Prostate gland (tissue), 2 donors: ENCODE measurements around the gene GARIN3.

Source experiments
- POLR2A ChIP-seq: fragments of 450-650 bp; IDR thresholded peaks from one replicate; pipeline ENCODE4 v1.6.1; 2016; ENCODE audit warnings: antibody characterized with exemption, mild to moderate bottlenecking
- TF ChIP-seq, protein P1 (sequence below), 4 experiments: fragments of 200-600 bp in 2 of 4; fragments of 450-650 bp in 2 of 4; sonication (generic) in 2 of 4; IDR thresholded peaks; 1 replicate in 3 of 4; 2 replicates in 1 of 4; pipeline ENCODE4 v1.5.1; 2016 to 2019; ENCODE audit warnings: antibody characterized with exemption in 4 of 4, mild to moderate bottlenecking in 2 of 4, moderate library complexity in 2 of 4

DNA sequence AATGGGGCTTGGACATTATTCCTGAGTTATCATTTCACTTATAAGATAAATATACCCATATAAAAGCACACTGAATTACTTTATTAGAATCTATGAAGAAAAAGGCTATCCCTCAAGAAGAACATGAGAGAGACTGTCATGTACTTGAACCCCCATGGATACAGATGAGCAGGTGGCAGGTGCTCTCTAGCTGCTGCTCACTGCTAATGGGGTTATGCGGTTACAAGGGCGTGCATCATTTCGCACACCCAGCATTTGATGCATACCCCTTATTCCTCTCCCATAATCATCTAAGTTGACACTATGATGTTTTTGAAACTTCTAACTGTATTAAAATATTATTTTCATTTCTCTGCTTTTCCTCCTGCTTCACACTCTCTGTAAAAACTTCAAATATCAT is 31.0 kb upstream of the GARIN3 start:
- TF ChIP-seq POLR2A = no peak
- TF ChIP-seq, protein P1, sequence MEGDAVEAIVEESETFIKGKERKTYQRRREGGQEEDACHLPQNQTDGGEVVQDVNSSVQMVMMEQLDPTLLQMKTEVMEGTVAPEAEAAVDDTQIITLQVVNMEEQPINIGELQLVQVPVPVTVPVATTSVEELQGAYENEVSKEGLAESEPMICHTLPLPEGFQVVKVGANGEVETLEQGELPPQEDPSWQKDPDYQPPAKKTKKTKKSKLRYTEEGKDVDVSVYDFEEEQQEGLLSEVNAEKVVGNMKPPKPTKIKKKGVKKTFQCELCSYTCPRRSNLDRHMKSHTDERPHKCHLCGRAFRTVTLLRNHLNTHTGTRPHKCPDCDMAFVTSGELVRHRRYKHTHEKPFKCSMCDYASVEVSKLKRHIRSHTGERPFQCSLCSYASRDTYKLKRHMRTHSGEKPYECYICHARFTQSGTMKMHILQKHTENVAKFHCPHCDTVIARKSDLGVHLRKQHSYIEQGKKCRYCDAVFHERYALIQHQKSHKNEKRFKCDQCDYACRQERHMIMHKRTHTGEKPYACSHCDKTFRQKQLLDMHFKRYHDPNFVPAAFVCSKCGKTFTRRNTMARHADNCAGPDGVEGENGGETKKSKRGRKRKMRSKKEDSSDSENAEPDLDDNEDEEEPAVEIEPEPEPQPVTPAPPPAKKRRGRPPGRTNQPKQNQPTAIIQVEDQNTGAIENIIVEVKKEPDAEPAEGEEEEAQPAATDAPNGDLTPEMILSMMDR (IDR thresholded peaks at IDR 0.05) = no peak
